Activated gamma-delta T cell (primary cell): ENCODE data around the gene TSHZ2.

ENCODE experiments used
- DNase-seq: peaks from one replicate; lab custom pipeline; 2025; lab: John Stamatoyannopoulos, UW

Gene TSHZ2

DNA sequence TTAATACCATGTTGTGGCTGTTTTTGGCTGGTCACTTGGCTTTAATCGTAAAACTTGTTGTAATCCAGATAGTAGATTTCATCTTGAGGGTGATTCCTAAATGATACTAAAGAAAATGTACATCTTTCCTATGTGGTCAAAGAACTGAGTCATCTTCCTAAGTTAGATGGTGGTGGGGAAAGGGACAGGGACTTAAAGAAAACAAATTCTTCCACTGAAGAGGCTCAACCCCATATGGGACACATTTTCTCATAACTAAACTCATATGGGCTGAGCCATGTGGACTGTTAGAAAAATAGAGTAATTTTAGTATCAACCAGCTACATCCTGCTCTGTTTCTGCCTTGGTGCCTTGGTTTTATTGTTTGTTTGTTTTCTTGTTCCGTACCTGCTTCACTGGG lies 155.8 kb downstream of the TSHZ2 start:
- DNase-seq = no peak

DNA sequence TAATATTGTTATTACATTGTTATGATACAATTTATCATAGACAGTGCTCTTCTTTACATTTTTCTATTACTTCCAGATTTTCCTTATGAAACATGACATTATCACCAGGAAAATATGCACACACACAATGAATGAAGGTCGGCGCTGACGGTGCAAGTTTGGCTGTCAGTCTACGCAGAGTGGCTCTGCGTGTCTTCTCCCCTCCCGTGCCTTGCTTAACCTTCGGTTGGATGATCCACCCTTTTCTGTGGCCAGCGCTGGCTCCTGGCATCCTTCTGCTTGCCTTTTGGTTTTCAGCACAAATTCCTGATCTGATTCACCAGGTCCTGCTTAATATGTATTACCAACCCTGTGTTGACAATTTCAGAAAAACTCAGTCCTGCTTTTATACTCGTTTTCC lies 157.4 kb downstream of the TSHZ2 start:
- DNase-seq = no peak

GRCh38 chr20:53130795-53131194 lies 158.6 kb downstream of the TSHZ2 start:
- no peak for DNase-seq

- DNase-seq = no peak
Measured at GRCh38 chr20:53133125-53133524, 161.0 kb downstream of the TSHZ2 start.

DNA sequence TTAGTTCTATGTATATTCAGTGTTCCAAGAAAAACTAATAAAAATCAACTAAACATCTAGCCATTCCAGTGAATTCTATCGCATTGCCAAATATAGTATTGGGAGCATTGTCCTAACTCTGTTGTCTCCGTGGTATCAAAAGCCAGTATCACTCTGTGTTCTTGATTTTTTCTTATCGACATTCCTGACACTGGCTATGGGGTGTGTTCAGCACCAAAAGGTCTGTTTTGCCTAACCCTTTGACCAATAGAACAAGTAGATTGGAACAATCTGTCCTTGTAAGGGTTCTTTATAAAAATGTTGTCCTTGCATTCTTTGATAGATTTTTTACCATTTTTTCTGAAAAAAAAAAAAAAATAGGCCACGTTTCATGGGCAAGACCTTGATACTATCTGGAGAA lies 161.5 kb downstream of the TSHZ2 start:
- no peak for DNase-seq

GRCh38 chr20:53136473-53136872 lies 164.3 kb downstream of the TSHZ2 start:
- no peak for DNase-seq

GRCh38 chr20:53138454-53139262 lies 166.5 kb downstream of the TSHZ2 start:
- no peak for DNase-seq

GRCh38 chr20:53141201-53142050 lies 169.3 kb downstream of the TSHZ2 start:
- DNase-seq = no peak

- DNase-seq = no peak
Measured at GRCh38 chr20:53142225-53143127, 170.3 kb downstream of the TSHZ2 start.

DNA sequence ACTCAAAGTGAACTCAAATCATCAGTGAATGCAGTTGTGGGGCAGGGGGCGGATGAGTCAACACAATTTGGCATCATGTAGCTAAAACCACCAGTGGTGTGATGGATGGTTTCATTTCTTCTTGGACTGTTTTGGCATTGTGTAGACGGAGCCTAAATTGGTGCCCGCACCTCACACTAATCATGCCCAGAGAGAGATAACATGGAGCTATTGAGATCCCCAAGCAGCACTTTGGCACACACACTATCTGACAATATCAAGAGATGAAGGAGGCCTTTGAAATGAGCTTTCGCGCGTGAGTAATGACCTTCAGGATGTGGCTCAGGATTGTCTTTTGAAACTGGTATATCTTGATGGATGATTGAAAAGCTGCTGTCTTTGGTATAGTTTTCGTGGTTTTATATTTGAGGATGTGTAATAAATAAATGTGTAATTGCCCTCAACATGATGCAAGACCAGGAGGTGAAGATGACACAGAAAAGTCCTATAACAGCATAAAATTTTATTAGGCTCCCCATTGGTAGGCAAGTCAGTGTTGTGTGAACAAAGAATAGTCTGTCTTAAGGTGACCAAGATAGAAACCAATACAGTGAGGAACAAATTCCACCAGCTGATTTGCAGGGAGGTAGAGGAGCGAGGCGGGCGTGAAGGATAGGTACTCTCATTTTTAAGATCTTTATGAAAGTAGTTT lies 174.2 kb downstream of the TSHZ2 start:
- no peak for DNase-seq

DNA sequence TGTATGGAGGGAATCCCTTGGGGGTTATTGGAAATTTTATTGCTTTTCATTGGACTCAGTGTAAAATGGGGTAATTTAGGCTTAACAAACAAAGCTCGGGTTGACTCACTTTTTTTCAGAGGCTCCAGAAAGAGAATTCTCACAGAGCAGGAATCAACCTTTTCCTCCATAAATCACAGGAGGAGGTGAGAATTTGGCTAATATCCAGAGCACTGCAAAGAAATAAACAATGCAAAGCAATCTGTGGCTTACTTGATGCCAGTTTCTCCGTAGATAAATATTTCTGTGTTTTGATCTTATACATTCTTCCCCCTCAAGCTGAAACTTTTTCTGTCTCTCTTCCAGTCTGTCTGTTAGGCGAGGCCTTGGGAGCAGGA lies 176.6 kb downstream of the TSHZ2 start:
- no peak for DNase-seq

- DNase-seq = no peak
Measured at GRCh38 chr20:53149148-53149889, 177.2 kb downstream of the TSHZ2 start.

GRCh38 chr20:53149890-53150205 lies 177.7 kb downstream of the TSHZ2 start:
- DNase-seq = no peak

GRCh38 chr20:53150532-53150931 lies 178.4 kb downstream of the TSHZ2 start:
- no peak for DNase-seq

DNA sequence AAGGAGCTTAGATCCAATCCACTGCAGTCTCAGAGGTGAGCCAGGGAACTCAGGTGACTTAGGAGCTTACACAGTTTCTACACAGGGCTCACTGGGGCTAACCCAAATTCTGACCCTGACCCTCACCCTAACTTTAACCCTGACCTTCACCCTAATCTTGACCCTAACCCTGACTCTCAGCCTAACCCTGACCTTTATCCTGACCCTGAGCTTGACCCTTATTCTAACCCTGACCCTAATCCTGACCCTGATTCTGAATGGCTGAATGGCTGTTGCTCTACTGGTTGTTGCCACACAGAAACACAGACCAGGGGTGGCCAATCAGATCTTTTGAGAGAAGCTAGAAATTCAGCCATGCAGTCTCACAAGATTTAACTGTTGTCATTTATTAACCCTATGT lies 180.1 kb downstream of the TSHZ2 start:
- no peak for DNase-seq

DNA sequence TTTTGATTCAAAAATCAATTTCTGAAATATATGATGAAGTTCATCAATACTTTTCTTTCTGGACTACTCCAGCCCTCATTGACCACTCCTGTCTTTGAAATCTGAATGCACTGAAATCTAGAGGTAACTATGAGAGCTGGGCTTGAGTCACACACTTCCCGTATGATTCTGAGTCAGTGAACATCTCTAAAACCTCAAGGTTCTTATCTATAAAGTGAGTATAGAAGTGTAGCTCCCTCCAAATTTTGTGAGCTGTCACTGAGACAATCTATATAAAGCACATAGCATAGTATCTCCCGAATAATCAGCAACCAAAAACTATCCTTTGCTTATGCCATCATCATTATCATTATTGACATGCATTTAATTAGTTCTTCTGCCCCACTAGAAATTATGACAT lies 182.4 kb downstream of the TSHZ2 start:
- no peak for DNase-seq

DNA sequence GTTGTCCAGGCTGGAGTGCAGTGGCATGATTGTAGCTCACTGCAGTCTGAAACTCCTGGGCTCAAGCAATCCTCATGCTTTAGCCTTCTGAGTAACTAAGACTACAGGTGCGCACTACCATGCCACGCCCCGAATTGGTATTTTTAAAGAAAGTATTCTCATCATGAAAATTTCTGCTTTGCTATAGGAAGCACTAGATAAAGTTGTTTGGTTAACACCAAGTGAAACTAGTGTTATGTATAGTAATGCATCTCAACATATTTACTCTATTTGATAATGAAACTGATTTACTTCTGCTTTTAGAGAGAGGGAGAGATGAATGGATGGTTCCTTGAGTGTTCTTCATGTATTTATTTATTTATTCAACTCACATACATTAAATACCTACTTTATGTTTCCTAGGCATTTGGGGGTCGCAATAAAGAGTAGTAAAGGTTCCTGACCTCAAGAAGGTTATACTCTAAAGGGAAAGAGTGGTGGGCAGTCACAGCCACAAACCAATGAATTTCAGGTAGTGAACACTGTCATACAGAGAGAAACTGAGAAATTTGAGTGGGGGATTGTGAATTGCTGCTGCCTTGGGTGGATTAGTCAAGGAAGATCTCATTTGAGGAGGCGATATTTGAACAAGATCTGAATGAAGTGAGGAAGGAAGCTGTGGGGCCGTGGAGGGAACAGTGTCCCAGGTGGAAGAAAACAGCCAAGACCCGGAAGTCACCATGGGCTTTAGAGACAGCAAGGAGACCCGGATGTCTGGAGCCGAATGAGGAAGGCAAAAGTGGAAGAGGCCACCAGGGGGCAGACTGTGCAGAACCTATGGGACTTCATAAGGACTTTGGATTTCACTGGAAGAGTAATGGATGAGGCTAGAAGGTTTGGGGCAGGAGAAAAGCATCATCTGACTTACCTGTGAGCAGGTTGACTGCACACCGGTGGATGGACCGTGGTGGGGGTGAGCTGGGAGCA lies 185.6 kb downstream of the TSHZ2 start:
- DNase-seq = no peak

DNA sequence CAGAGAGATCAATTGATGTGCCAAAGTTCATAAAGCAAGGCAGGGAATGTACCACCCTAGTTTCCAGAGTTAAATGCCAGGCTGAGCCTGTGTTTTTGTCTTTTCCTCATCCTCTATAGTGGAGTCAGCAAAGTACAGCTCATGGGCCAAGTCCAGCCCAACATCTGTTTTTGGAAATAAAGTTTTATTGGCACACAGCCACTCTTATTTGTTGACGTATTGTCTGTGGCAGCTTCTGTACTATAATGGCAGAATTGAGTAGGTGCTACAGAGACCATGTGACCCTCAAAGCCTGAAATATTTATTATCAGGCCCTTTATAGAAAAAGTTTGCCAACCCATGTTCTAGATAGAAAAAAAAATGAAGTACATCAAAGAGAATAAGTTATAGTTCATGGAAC lies 187.0 kb downstream of the TSHZ2 start:
- no peak for DNase-seq

- DNase-seq = no peak
Measured at GRCh38 chr20:53161073-53161472, 188.9 kb downstream of the TSHZ2 start.

GRCh38 chr20:53161473-53161872 lies 189.3 kb downstream of the TSHZ2 start:
- DNase-seq = no peak
